ENCODE data around the gene KIAA1328.

GRCh38 chr18:36890598-36890997 is 61.7 kb downstream of the KIAA1328 start:
- TF ChIP-seq, protein P1, sequence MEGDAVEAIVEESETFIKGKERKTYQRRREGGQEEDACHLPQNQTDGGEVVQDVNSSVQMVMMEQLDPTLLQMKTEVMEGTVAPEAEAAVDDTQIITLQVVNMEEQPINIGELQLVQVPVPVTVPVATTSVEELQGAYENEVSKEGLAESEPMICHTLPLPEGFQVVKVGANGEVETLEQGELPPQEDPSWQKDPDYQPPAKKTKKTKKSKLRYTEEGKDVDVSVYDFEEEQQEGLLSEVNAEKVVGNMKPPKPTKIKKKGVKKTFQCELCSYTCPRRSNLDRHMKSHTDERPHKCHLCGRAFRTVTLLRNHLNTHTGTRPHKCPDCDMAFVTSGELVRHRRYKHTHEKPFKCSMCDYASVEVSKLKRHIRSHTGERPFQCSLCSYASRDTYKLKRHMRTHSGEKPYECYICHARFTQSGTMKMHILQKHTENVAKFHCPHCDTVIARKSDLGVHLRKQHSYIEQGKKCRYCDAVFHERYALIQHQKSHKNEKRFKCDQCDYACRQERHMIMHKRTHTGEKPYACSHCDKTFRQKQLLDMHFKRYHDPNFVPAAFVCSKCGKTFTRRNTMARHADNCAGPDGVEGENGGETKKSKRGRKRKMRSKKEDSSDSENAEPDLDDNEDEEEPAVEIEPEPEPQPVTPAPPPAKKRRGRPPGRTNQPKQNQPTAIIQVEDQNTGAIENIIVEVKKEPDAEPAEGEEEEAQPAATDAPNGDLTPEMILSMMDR (IDR thresholded peaks at IDR 0.05; ENCODE audit: poor library complexity): no peak
- TF ChIP-seq EZH2phosphoT487 (IDR thresholded peaks at IDR 0.05; ENCODE audit: low read depth, severe bottlenecking, unreplicated experiment) (no peak), EZH2 (IDR thresholded peaks at IDR 0.05; ENCODE audit: borderline replicate concordance) (no peak)
